MG63 (cell line): ENCODE results near the gene DNAJC10. TPM values are rescaled to one million over a fixed set of nuclear protein-coding genes. Genes with fewer than 3 reads are reported as not detected.
"Not testable (repeated sequence)": the region's sequence is repeated elsewhere in the genome, so short reads cannot be mapped to it uniquely, and the experiment has no call there.

Experiments used
- DNase-seq: peaks from one replicate; pipeline ENCODE4 v3.0.0-alpha.2; 2020
- H3K27me3 ChIP-seq: fragments of 250-450 bp; sonication (Bioruptor Pico); 2 replicates; pipeline ENCODE4 v1.5.1; 2020; ENCODE audit warnings: mild to moderate bottlenecking, moderate library complexity
- H3K36me3 ChIP-seq: fragments of 250-450 bp; sonication (Bioruptor Pico); 2 replicates; pipeline ENCODE4 v1.5.1; 2020; ENCODE audit warnings: mild to moderate bottlenecking, moderate library complexity
- H3K4me3 ChIP-seq: fragments of 250-450 bp; sonication (Bioruptor Pico); 2 replicates; pipeline ENCODE4 v1.5.1; 2020; ENCODE audit warnings: mild to moderate bottlenecking, moderate library complexity
- H3K9me3 ChIP-seq: fragments of 250-450 bp; sonication (Bioruptor Pico); 2 replicates; pipeline ENCODE4 v1.5.1; 2020; ENCODE audit warnings: mild to moderate bottlenecking, moderate library complexity
- total RNA-seq: library from RNA; depleted of rRNA; stranded (reverse); fragments of >200 nt; shearing (Covaris generic); gene quantifications from 2 replicates; pipeline ENCODE4 v1.2.3, GENCODE V29; 2014; ENCODE audit warnings: low replicate concordance

Gene DNAJC10
- total RNA-seq, 1 experiment from 2014 or later, result 86.0 TPM

DNA sequence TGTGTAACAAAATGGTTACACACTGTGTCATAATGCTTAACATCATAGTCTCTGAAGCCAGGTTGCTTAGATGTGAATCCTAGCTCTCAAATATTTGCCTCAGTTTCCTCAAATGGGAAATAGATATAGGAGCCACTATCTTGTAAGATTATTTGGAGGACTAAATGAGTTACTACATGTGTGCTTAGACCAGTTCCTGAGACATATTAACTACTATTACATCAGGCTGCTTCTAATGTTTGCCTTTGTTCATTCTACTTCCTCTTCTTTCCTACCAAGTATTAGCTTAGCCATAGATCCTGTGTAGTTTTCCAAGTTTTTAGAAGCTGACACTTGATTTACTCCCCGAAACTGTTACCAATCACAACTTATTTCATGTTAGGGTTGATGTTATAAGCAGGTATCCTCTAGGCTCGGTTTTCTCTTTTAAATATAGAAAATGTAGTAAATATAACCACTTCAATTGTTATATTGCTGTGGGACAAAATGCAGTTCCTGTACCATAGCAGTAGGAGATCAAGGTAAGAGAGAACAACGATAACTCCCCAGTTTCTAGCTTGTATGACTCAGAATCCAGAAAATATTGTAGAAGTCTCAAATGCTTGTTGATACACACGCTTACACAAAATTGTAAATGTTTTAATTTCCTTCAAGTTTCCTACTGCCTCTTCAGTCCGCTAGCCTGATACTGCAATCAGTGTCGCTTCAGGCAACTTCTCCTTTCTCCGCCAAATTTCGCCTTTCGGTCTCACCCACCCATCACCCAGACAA is 751 bp upstream of the DNAJC10 start:
- H3K27me3 ChIP-seq, result no peaks in the 10 kb centered on the region
- no peaks in the 10 kb centered on the region for H3K9me3 ChIP-seq
- DNase-seq, result no peak
- H3K36me3 ChIP-seq, result peaks cover 15% of the 10 kb centered on the region
- H3K4me3 ChIP-seq, result peak overlapping the region; percentile 97

DNA sequence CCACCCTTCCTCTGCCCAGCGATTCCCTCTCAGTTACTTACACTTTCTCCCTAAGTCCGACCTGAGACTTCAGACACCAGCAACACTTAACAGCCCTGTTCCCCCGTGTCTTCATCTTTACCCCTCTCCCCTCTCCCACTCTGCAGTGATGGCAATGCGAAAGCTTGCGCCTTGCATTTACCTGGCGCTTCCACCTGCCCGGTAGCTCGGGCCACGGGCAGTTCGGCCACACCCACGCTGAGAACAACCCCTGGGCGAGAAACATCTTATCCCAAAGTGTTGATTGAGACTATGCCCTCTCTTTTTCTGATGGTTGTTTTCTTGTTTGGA is 558 bp downstream of the DNAJC10 start:
- Histone ChIP-seq H3K9me3 (no peaks in the 10 kb centered on the region), H3K36me3 (peaks cover 21% of the 10 kb centered on the region), H3K4me3 (peak overlapping the region; percentile 97), H3K27me3 (no peaks in the 10 kb centered on the region)
- DNase-seq, result no peak

DNA sequence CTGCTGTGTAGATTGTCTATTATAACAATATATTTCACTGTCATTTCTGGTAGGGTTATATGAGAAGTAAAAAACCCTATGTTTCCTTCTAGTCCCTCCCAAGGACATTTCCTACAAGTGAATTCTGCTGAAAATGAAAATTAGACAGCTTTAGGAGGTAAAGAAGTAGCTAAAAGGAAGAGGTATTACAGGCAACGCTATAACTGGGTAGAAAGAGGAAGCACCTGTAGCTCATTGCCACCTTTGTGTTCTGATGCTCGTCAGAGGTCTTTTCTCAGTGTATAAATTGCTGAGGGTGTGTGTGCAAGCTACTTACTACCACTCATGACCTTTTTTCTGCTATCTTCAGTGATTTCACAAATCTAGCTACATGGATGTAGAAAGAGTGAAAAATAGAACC is 1.4 kb downstream of the DNAJC10 start:
- Histone ChIP-seq H3K36me3 (peaks cover 24% of the 10 kb centered on the region), H3K27me3 (no peaks in the 10 kb centered on the region), H3K4me3 (peak overlapping the region; percentile 97), H3K9me3 (no peaks in the 10 kb centered on the region)
- no peak for DNase-seq

DNA sequence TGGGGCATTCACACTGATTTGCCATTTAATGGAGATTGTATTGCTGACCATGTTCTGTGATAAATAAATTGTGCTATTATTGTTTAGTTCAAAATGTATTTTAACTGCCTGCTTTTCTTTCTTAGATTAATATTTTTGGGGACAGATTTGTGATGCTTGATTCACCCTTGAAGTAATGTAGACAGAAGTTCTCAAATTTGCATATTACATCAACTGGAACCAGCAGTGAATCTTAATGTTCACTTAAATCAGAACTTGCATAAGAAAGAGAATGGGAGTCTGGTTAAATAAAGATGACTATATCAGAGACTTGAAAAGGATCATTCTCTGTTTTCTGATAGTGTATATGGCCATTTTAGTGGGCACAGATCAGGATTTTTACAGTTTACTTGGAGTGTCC is 1.8 kb downstream of the DNAJC10 start:
- H3K27me3 ChIP-seq, result no peaks in the 10 kb centered on the region
- DNase-seq, result no peak
- H3K4me3 ChIP-seq, result no peak overlapping the region
- H3K9me3 ChIP-seq, result no peaks in the 10 kb centered on the region
- H3K36me3 ChIP-seq, result peaks cover 26% of the 10 kb centered on the region

DNA sequence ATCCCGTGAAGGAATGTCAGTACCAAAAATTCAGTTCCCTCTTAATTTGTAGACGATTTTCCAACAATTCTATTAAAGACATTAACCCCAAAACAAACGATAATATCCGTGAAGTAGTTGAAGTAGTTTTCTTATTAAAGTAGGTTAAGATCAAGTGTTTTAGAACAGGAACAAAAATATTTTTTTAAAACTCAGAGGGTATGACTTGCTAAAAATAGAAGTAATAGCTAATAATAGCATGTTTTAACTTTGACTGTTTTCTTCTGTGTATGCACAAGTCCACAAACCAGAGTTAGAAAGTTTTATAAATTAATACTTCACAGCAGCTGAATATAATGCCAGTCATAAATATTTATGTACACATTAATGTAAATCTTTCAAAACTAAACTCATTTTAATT is 2.4 kb downstream of the DNAJC10 start:
- no peaks in the 10 kb centered on the region for H3K9me3 ChIP-seq
- no peak overlapping the region for H3K4me3 ChIP-seq
- peaks cover 31% of the 10 kb centered on the region for H3K36me3 ChIP-seq
- DNase-seq, result no peak
- H3K27me3 ChIP-seq, result no peaks in the 10 kb centered on the region

DNA sequence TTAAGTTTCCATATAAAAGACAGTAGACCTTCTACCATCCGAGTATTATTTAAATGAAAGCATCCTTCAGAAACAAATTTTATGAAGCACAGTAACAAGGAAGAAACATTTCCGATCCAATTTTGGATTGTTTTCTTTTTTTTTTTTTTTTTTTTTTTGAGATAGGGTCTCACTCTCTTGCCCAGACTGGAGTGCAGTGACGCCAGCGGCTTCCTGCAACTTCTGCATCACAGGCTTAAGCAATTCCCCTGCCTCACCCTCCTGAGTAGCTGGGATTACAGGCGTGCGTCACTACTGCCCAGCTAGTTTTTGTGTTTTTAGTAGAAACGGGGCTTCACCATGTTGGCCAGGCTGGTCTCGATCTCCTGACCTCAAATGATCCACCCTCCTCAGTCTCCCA is 3.1 kb downstream of the DNAJC10 start:
- not testable (repeated sequence) for H3K27me3 ChIP-seq, H3K4me3 ChIP-seq, DNase-seq, H3K9me3 ChIP-seq
- peaks cover 38% of the 10 kb centered on the region for H3K36me3 ChIP-seq

DNA sequence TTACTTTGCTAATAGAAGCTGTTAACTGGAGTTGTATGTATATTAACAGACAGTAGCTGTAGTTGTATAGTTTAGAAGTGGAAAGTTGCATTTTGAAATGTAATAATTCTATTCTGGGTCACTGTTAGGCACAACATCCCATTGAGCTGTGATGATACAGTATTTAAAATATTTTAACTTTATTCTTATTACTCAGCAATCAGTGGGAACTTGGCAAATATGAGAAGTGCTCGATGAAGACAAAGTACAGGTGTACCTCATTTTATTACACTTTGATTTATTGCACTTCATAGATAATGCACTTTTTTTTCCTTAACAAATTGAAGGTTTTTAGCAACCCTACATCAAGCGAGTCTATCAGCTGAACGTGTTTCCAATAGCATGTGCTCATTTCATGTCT is 8.6 kb downstream of the DNAJC10 start:
- no peak for DNase-seq
- Histone ChIP-seq H3K9me3 (no peaks in the 10 kb centered on the region), H3K4me3 (no peak overlapping the region), H3K27me3 (no peaks in the 10 kb centered on the region), H3K36me3 (peaks cover 55% of the 10 kb centered on the region)

DNA sequence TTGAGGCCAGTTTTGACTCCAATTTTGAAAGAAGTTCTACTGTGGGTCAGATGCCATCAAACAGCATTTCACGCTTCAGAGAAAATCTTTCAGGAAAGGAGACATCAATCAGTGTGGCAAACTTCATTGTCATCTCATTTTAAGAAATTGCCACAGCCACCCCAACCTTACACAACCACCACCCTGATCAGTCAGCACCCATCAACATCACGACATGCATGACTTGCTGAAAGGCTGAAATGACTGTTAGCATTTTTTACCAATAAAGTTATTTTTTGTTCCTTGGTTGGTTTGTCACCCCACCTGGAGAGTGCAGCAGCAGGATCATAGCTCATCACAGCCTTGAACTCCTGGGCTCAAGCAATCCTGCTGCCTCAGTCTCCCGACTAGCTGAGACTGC is 10.4 kb downstream of the DNAJC10 start:
- H3K9me3 ChIP-seq, result no peaks in the 10 kb centered on the region
- H3K27me3 ChIP-seq, result no peaks in the 10 kb centered on the region
- H3K36me3 ChIP-seq, result peaks cover 42% of the 10 kb centered on the region
- no peak overlapping the region for H3K4me3 ChIP-seq
- no peak for DNase-seq

DNA sequence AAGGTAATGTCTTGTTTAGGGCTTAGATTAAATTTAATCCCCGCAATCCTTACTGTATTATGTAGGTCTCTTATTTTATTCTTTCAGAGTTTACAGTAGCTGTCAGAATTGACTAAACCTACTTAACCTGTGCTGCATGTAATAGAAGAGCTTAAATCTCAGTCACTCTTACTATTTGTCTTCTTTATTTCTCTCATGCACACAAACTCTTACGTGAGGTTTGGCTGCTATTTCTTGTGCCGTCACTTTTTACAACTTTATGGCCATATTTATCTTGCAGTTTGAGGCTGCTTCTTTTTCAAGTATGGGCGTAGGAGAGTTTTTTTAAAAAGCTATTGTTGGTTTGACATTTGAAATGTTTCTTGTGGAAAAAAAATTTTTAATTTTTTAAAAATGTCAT is 12.0 kb downstream of the DNAJC10 start:
- H3K4me3 ChIP-seq, result no peak overlapping the region
- DNase-seq, result no peak
- H3K36me3 ChIP-seq, result peaks cover 47% of the 10 kb centered on the region
- H3K9me3 ChIP-seq, result no peaks in the 10 kb centered on the region
- no peaks in the 10 kb centered on the region for H3K27me3 ChIP-seq

DNA sequence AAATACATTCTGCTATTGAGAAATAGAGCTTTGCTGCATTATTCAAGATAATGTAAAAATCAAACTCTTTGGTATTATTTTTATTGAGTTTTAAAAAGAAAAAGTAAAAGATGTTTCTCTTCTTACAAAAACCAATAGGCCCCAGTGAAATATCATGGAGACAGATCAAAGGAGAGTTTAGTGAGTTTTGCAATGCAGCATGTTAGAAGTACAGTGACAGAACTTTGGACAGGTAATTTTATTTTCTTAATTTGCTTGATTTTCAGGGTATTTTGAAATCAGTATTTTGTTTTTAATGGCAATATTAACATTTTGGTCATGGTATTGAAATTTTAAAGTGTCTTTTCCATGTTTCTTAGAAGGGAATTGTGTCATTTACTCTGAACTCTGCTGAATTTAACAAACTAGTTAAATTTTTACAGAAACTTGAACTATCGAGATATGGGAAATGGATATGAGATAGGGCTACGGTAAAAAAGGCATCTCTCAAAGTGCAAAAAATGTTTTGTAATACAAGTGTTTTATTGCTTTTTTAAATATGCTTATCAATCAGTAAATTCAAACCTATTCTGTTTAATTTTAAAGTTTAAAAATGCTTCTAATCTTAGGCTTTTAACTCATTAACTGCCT is 13.8 kb downstream of the DNAJC10 start:
- Histone ChIP-seq H3K4me3 (no peak overlapping the region), H3K27me3 (no peaks in the 10 kb centered on the region), H3K36me3 (peaks cover 36% of the 10 kb centered on the region), H3K9me3 (no peaks in the 10 kb centered on the region)
- DNase-seq, result no peak

DNA sequence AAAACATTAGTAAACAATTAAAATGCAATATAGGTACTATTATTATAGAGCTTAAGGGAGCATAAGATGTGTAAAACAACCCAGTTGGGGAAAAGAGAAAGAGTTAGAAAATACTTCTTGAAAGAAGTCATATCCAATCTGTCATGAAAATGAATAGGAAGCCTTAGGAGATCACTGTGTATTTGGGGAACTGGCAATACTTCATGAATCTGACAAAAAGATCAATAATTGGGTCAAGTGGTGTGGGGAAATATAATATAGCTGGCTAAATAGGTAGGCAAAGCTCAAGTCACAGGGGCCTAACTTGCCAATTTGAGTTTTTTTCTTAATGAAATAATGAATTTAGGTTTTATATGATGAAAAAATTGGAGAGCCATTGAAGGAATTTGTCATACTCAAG is 14.4 kb downstream of the DNAJC10 start:
- H3K27me3 ChIP-seq, result no peaks in the 10 kb centered on the region
- H3K36me3 ChIP-seq, result peaks cover 34% of the 10 kb centered on the region
- no peaks in the 10 kb centered on the region for H3K9me3 ChIP-seq

DNA sequence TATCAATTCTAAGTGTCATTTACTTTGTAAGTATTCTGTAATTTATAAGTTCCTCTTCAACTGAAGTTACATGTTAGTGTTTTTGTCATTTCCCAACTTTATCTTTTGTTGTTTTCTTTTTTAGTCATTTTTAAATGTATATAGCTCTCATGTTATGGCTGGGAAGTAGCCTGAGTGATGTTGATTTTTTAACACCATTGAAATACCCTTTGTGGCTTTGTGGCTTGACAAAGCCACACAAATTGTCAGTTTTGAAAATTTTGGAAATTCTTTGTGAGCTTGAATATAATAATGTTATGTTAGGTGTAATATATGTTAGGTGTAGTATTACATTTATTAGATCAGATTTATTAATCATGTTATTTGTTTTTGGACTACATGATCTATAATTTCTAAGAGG is 16.7 kb downstream of the DNAJC10 start:
- Histone ChIP-seq H3K27me3 (no peaks in the 10 kb centered on the region), H3K36me3 (peaks cover 43% of the 10 kb centered on the region), H3K9me3 (no peaks in the 10 kb centered on the region), H3K4me3 (no peak overlapping the region)
- DNase-seq, result no peak

More for the DNA sequence above, 14.4 kb downstream of the DNAJC10 start:
- no peak overlapping the region for H3K4me3 ChIP-seq
- no peak for DNase-seq

DNA sequence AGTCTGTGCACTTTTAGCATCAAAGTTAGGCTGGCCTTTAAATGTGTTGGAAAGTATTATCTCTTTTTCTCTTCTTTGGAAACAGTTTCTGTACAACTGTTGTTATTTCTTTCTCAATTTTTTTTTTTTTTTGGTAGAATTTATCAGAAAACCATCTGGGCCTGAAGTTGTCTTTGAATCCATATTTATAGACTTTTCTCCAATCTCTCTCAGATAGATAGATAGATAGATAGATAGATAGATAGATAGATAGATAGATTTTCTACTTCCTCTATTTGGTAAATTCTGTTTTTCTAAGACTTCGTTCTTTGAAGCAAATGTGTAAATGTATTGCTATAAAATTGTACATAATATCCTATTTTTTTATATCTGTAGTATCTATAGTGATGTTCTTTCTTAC is 17.5 kb downstream of the DNAJC10 start:
- H3K27me3 ChIP-seq, result no peaks in the 10 kb centered on the region

DNA sequence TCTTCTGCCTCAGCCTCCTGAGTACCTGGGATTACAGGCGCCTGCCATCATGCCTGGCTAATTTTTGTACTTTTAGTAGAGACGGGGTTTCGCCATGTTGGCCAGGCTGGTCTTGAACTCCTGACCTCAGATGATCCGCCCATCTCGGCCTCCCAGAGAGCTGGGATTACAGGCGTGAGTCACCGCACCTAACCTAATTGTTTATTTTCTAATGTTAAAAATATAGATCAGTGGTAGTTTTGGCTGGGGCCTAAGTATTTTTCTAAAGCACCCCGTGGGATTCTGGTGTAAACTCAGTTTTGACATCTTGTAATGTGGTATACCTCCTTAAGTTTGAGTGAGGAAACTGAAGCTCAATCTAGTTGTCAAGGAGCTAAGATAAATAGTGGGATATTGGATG is 20.8 kb downstream of the DNAJC10 start:
- not testable (repeated sequence) for H3K9me3 ChIP-seq, H3K4me3 ChIP-seq, H3K27me3 ChIP-seq
- peaks cover 59% of the 10 kb centered on the region for H3K36me3 ChIP-seq
- peak; percentile 20 for DNase-seq

More for the DNA sequence above, 17.5 kb downstream of the DNAJC10 start:
- Histone ChIP-seq H3K36me3 (peaks cover 39% of the 10 kb centered on the region), H3K4me3 (no peak overlapping the region), H3K9me3 (no peaks in the 10 kb centered on the region)
- no peak for DNase-seq

DNA sequence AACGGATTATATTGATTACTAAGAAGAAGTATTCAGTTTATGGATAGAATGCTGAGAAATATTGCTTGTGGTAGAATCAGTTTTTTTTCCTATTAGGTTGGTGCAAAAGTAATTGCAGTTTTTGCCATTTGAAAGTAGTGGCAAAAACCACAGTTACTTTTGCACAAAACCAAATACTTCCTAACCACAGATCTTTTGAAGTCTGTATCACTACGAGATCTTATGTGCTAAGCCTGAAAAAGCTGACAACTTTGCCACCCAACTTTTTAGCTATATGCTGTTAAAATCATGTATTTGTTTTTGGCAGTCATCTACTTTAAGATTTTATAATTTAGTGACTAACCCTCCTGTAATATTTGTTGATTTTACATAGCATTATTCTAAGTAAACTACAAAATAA is 24.6 kb downstream of the DNAJC10 start:
- Histone ChIP-seq H3K9me3 (no peaks in the 10 kb centered on the region), H3K4me3 (no peak overlapping the region), H3K27me3 (no peaks in the 10 kb centered on the region), H3K36me3 (peaks cover 75% of the 10 kb centered on the region)
- DNase-seq, result no peak

DNA sequence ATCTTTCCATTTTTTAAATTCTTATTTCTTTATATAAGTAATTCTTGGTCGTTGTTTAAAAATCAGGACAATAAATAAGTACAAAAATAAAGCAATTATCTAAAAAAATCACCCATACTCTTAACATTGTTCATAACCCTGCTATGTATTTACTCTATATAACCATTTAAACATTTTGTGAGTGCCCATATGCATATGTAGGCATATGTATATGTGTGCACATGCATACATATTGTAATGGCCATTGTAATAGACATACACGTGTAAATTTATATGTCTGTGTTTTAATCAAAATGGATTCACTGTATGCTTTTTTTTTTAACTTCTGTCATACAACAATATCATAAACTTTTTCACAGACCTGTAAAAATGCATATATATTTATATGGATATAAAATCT is 25.6 kb downstream of the DNAJC10 start:
- no peak for DNase-seq
- Histone ChIP-seq H3K9me3 (no peaks in the 10 kb centered on the region), H3K36me3 (peaks cover 71% of the 10 kb centered on the region), H3K27me3 (no peaks in the 10 kb centered on the region), H3K4me3 (no peak overlapping the region)

DNA sequence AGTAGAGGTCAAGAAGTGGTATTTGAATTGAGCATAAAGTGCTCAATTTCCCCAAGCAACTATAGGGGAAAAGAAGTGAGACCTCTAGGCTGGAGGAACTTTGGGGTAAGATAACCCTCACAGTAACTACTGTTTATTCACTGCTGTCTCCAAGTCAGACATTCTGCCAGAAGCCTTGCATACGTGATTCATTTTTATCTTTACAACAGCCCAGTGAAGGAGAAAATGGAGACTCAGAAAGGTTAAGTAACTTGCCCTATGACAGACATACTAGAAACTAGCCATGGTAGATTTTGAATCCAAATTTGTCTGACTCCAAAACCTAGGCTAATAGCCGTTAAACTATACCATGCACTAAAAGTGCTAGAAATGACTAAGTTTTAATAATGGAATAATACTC is 28.4 kb downstream of the DNAJC10 start:
- Histone ChIP-seq H3K27me3 (no peaks in the 10 kb centered on the region), H3K4me3 (no peak overlapping the region), H3K9me3 (no peaks in the 10 kb centered on the region), H3K36me3 (peaks cover 63% of the 10 kb centered on the region)
- no peak for DNase-seq

DNA sequence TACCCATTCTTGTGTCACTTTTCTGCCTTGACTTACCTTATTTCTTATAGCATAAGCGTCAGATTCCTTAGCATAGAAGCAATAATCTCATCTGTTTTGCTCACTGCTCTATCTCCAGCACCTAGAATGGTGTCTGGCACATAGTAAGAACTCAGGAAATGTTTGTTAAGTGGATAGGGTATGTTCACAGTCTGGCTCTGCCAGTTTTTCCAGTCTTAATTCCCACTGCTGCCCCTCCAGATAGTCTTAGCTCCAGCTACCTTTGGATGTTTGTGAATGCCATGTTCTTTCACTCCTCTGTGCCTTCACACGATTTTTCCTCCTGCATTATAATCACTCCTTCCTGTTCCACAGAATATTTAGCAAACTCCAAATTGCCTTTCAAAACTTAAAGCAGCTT is 29.0 kb downstream of the DNAJC10 start:
- H3K27me3 ChIP-seq, result no peaks in the 10 kb centered on the region
- DNase-seq, result no peak
- peaks cover 62% of the 10 kb centered on the region for H3K36me3 ChIP-seq
- no peaks in the 10 kb centered on the region for H3K9me3 ChIP-seq
- no peak overlapping the region for H3K4me3 ChIP-seq
